ENCODE measurements around the gene SIK2.
A peak's percentile ranks its signal among the peaks of the same experiment; 100 is the strongest.

The SIK2 gene

GRCh38 chr11:111582163-111582562, 20.1 kb upstream of the SIK2 start:
- no peak for DNase-seq (ENCODE audit: low spot score)

- DNase-seq (ENCODE audit: low spot score) = no peak
Measured at GRCh38 chr11:111582881-111583280, 19.4 kb upstream of the SIK2 start.

GRCh38 chr11:111585371-111585770, 16.9 kb upstream of the SIK2 start:
- DNase-seq (ENCODE audit: low spot score) = no peak

- DNase-seq (ENCODE audit: low spot score) = peak; percentile 46
Measured at GRCh38 chr11:111586388-111586831, 15.8 kb upstream of the SIK2 start.

- DNase-seq (ENCODE audit: low spot score) = no peak
Measured at GRCh38 chr11:111589114-111589513, 13.1 kb upstream of the SIK2 start.

- no peak for DNase-seq (ENCODE audit: low spot score)
Measured at GRCh38 chr11:111589886-111590499, 12.3 kb upstream of the SIK2 start.

GRCh38 chr11:111591187-111591960, 10.9 kb upstream of the SIK2 start:
- no peak for DNase-seq (ENCODE audit: low spot score)

GRCh38 chr11:111592491-111592890, 9.8 kb upstream of the SIK2 start:
- no peak for DNase-seq (ENCODE audit: low spot score)

- DNase-seq (ENCODE audit: low spot score) = no peak
Measured at GRCh38 chr11:111596319-111596718, 5.9 kb upstream of the SIK2 start.

- no peak for DNase-seq (ENCODE audit: low spot score)
Measured at GRCh38 chr11:111598148-111598547, 4.1 kb upstream of the SIK2 start.

- DNase-seq (ENCODE audit: low spot score) = no peak
Measured at GRCh38 chr11:111598559-111598958, 3.7 kb upstream of the SIK2 start.

- no peak for DNase-seq (ENCODE audit: low spot score)
Measured at GRCh38 chr11:111601636-111601978, 642 bp upstream of the SIK2 start.

GRCh38 chr11:111602865-111603610, 789 bp downstream of the SIK2 start:
- DNase-seq (ENCODE audit: low spot score) = peak; percentile 41

- DNase-seq (ENCODE audit: low spot score) = no peak
Measured at GRCh38 chr11:111603611-111604130, 1.4 kb downstream of the SIK2 start.

GRCh38 chr11:111604392-111605009, 2.3 kb downstream of the SIK2 start:
- peak; percentile 43 for DNase-seq (ENCODE audit: low spot score)

- DNase-seq (ENCODE audit: low spot score) = no peak
Measured at GRCh38 chr11:111605681-111606080, 3.4 kb downstream of the SIK2 start.

GRCh38 chr11:111606986-111607385, 4.7 kb downstream of the SIK2 start:
- no peak for DNase-seq (ENCODE audit: low spot score)

- no peak for DNase-seq (ENCODE audit: low spot score)
Measured at GRCh38 chr11:111607751-111608150, 5.5 kb downstream of the SIK2 start.

GRCh38 chr11:111612224-111612623, 10.0 kb downstream of the SIK2 start:
- no peak for DNase-seq (ENCODE audit: low spot score)

- no peak for DNase-seq (ENCODE audit: low spot score)
Measured at GRCh38 chr11:111617286-111617685, 15.0 kb downstream of the SIK2 start.

GRCh38 chr11:111620518-111620917, 18.3 kb downstream of the SIK2 start:
- DNase-seq (ENCODE audit: low spot score) = no peak

GRCh38 chr11:111623527-111624030, 21.3 kb downstream of the SIK2 start:
- DNase-seq (ENCODE audit: low spot score) = peak; percentile 21

Data from iPS-NIHi11 (cell line).